Measurements from ENCODE around the gene FPGS. TPM values are rescaled to one million over a fixed set of nuclear protein-coding genes. Genes with fewer than 3 reads are reported as not detected.
A peak's percentile ranks its signal among the peaks of the same experiment; 100 is the strongest.
"Not testable (repeated sequence)": the region's sequence is repeated elsewhere in the genome, so short reads cannot be mapped to it uniquely, and the experiment has no call there.

Gene FPGS
- total and polyA plus RNA-seq, 5 donors from 2014 or later: 40.1 to 64.7 (median 46.8) TPM

DNA sequence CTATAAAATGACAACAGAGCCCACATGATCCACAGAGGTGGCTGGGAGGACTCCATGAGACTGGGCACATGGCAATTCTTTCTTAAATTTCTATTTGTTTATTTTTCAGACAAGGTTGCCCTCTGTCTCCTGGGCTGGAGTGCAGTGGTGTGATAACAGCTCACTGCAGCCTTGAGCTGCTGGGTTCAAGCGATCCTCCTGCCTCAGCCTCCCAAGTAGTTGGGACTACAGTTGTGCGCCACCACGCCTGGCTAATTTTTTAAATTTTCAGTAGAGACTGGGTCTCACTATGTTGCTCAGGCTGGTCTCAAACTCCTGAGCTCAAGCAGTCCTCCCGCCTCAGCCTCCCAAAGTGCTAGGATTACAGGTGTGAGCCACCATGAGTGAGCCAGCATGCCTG lies 42.9 kb downstream of the FPGS start:
- H3K27ac Mint-ChIP-seq; DNase-seq; H3K27me3 ChIP-seq (ENCODE audit: control insufficient read depth, insufficient read depth, low read length); H3K36me3 ChIP-seq (ENCODE audit: control insufficient read depth, insufficient read depth, low read length); H3K27me3 Mint-ChIP-seq; H3K4me3 Mint-ChIP-seq; ATAC-seq (ENCODE audit: low read depth in 2 of 2); H3K4me1 Mint-ChIP-seq; H3K36me3 Mint-ChIP-seq; H3K27ac ChIP-seq (ENCODE audit: insufficient read depth, low read length, poor library complexity, severe bottlenecking); H3K4me1 ChIP-seq (ENCODE audit: control insufficient read depth, insufficient read depth, low read length, poor library complexity, severe bottlenecking); H3K4me3 ChIP-seq (ENCODE audit: low read depth, low read length): not testable (repeated sequence)
- H3K9me3 Mint-ChIP-seq: peaks cover 0 to 15% (median 4%) of the 10 kb centered on the region in 7 donors
- H3K9me3 ChIP-seq (ENCODE audit: control insufficient read depth in 2 of 2, low read length in 2 of 2): peaks cover 4 to 19% of the 10 kb centered on the region in 2 experiments

- Mint-ChIP-seq H3K27me3 (peaks cover 11% of the 10 kb centered on the region), H3K4me3 (no peak overlapping the region), H3K4me1 (no peaks in the 10 kb centered on the region), H3K36me3 (peaks cover 4% of the 10 kb centered on the region), H3K9me3 (peaks cover 0 to 16% (median 5%) of the 10 kb centered on the region in 7 donors), H3K27ac (no peak overlapping the region)
- ATAC-seq (ENCODE audit: low read depth in 2 of 2) (no peak), DNase-seq (no peak)
- Histone ChIP-seq H3K27me3 (ENCODE audit: control insufficient read depth, insufficient read depth, low read length) (no peaks in the 10 kb centered on the region), H3K36me3 (ENCODE audit: control insufficient read depth, insufficient read depth, low read length) (no peaks in the 10 kb centered on the region), H3K27ac (ENCODE audit: insufficient read depth, low read length, poor library complexity, severe bottlenecking) (no peak overlapping the region), H3K9me3 (ENCODE audit: control insufficient read depth in 2 of 2, low read length in 2 of 2) (peaks cover 4 to 19% of the 10 kb centered on the region in 2 experiments), H3K4me3 (ENCODE audit: low read depth, low read length) (no peak overlapping the region), H3K4me1 (ENCODE audit: control insufficient read depth, insufficient read depth, low read length, poor library complexity, severe bottlenecking) (no peaks in the 10 kb centered on the region)
Observed at GRCh38 chr9:127846443-127847177, 43.9 kb downstream of the FPGS start.

GRCh38 chr9:127847178-127847510 lies 44.5 kb downstream of the FPGS start:
- H3K4me3 Mint-ChIP-seq: no peak overlapping the region
- no peak overlapping the region for H3K27ac Mint-ChIP-seq

DNA sequence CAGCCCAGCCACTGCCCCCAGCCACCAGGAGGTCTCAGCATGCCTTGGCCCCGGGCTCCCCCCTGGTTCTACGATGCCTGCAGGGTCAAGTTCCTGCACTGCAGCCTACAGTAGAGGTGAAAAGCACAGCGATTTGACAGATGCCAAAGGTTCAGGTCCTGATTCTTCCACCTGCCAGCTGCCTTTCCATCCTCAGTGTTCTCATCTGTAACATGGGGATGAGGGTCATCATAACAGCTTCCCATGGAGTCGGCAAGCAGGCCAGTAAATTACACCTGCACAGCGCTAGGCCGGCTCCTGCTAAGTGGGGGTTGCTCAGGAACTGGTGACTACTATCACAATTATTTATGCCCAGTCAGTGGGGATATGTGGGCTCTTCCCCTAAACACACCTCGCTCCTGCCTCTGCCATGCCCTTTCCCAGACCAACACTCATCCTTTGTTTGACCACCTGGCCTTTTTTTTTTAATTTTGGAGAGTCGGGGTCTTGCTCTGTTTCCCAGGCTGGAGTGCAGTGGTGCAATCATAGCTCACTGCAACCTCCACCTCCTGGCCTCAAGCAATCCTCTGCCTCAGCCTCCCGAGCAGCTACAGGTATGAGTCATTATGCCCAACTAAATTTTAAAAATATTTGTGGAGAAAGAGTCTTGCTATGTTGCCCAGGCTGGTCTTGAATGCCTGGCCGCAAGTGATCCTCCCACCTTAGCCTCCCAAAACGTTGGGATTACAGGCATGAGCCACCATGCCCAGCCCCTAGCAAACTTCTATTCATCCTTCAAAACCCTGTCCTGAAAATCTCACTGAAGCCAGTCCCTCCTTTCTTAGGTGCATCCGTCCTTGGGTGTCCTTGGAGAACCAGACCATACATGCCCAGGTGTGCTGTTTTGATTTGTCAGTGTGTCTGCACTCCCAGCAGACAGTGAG lies 45.4 kb downstream of the FPGS start:
- DNase-seq (no peak), ATAC-seq (ENCODE audit: low read depth in 2 of 2) (no peak)
- no peak overlapping the region for H3K27ac ChIP-seq (ENCODE audit: insufficient read depth, low read length, poor library complexity, severe bottlenecking)
- H3K36me3 Mint-ChIP-seq: peaks cover 4% of the 10 kb centered on the region
- no peak overlapping the region for H3K4me3 ChIP-seq (ENCODE audit: low read depth, low read length)
- no peaks in the 10 kb centered on the region for H3K36me3 ChIP-seq (ENCODE audit: control insufficient read depth, insufficient read depth, low read length)
- H3K4me1 ChIP-seq (ENCODE audit: control insufficient read depth, insufficient read depth, low read length, poor library complexity, severe bottlenecking): no peaks in the 10 kb centered on the region
- peaks cover 4 to 19% of the 10 kb centered on the region in 2 experiments for H3K9me3 ChIP-seq (ENCODE audit: control insufficient read depth in 2 of 2, low read length in 2 of 2)
- H3K4me1 Mint-ChIP-seq: peaks cover 0 to 6% (median 1%) of the 10 kb centered on the region in 4 donors
- no peaks in the 10 kb centered on the region for H3K27me3 ChIP-seq (ENCODE audit: control insufficient read depth, insufficient read depth, low read length)
- H3K4me3 Mint-ChIP-seq: no peak overlapping the region
- no peak overlapping the region for H3K27ac Mint-ChIP-seq
- H3K9me3 Mint-ChIP-seq: peaks cover 0 to 16% (median 5%) of the 10 kb centered on the region in 7 donors
- H3K27me3 Mint-ChIP-seq: peaks cover 11% of the 10 kb centered on the region

More at GRCh38 chr9:127847178-127847510, 44.5 kb downstream of the FPGS start:
- Histone ChIP-seq H3K4me1 (ENCODE audit: control insufficient read depth, insufficient read depth, low read length, poor library complexity, severe bottlenecking) (no peaks in the 10 kb centered on the region), H3K36me3 (ENCODE audit: control insufficient read depth, insufficient read depth, low read length) (no peaks in the 10 kb centered on the region), H3K27ac (ENCODE audit: insufficient read depth, low read length, poor library complexity, severe bottlenecking) (no peak overlapping the region), H3K9me3 (ENCODE audit: control insufficient read depth in 2 of 2, low read length in 2 of 2) (peaks cover 4 to 19% of the 10 kb centered on the region in 2 experiments), H3K27me3 (ENCODE audit: control insufficient read depth, insufficient read depth, low read length) (no peaks in the 10 kb centered on the region), H3K4me3 (ENCODE audit: low read depth, low read length) (no peak overlapping the region)
- Mint-ChIP-seq H3K27me3 (peaks cover 11% of the 10 kb centered on the region), H3K9me3 (peaks cover 0 to 16% (median 5%) of the 10 kb centered on the region in 7 donors), H3K36me3 (peaks cover 4% of the 10 kb centered on the region), H3K4me1 (peaks cover 0 to 2% (median 0%) of the 10 kb centered on the region in 4 donors)
- no peak for ATAC-seq (ENCODE audit: low read depth in 2 of 2)
- DNase-seq: no peak

GRCh38 chr9:127848756-127849504 lies 46.2 kb downstream of the FPGS start:
- H3K4me3 ChIP-seq (ENCODE audit: low read depth, low read length): no peak overlapping the region
- no peaks in the 10 kb centered on the region for H3K36me3 ChIP-seq (ENCODE audit: control insufficient read depth, insufficient read depth, low read length)
- ATAC-seq (ENCODE audit: low read depth in 2 of 2) (no peak), DNase-seq (no peak)
- peaks cover 4% of the 10 kb centered on the region for H3K36me3 Mint-ChIP-seq
- no peaks in the 10 kb centered on the region for H3K27me3 ChIP-seq (ENCODE audit: control insufficient read depth, insufficient read depth, low read length)
- no peak overlapping the region for H3K4me3 Mint-ChIP-seq
- no peak overlapping the region for H3K27ac ChIP-seq (ENCODE audit: insufficient read depth, low read length, poor library complexity, severe bottlenecking)
- H3K27ac Mint-ChIP-seq: peak overlapping the region in 1 of 3 donors; percentile 90
- H3K9me3 Mint-ChIP-seq: peaks cover 0 to 16% (median 5%) of the 10 kb centered on the region in 7 donors
- H3K27me3 Mint-ChIP-seq: peaks cover 11% of the 10 kb centered on the region
- H3K4me1 ChIP-seq (ENCODE audit: control insufficient read depth, insufficient read depth, low read length, poor library complexity, severe bottlenecking): no peaks in the 10 kb centered on the region
- H3K4me1 Mint-ChIP-seq: peaks cover 0 to 8% (median 1%) of the 10 kb centered on the region in 4 donors
- H3K9me3 ChIP-seq (ENCODE audit: control insufficient read depth in 2 of 2, low read length in 2 of 2): peaks cover 4 to 19% of the 10 kb centered on the region in 2 experiments

- Mint-ChIP-seq H3K4me3 (no peak overlapping the region), H3K27ac (peak overlapping the region in 1 of 3 donors; percentile 28), H3K9me3 (peaks cover 0 to 16% (median 5%) of the 10 kb centered on the region in 7 donors), H3K36me3 (peaks cover 4% of the 10 kb centered on the region), H3K4me1 (peaks cover 0 to 11% (median 1%) of the 10 kb centered on the region in 4 donors), H3K27me3 (peaks cover 11% of the 10 kb centered on the region)
- H3K4me1 ChIP-seq (ENCODE audit: control insufficient read depth, insufficient read depth, low read length, poor library complexity, severe bottlenecking): peaks cover 4% of the 10 kb centered on the region
- no peak for DNase-seq
- no peak overlapping the region for H3K27ac ChIP-seq (ENCODE audit: insufficient read depth, low read length, poor library complexity, severe bottlenecking)
- no peak for ATAC-seq (ENCODE audit: low read depth in 2 of 2)
- no peaks in the 10 kb centered on the region for H3K36me3 ChIP-seq (ENCODE audit: control insufficient read depth, insufficient read depth, low read length)
- H3K9me3 ChIP-seq (ENCODE audit: control insufficient read depth in 2 of 2, low read length in 2 of 2): peaks cover 4 to 19% of the 10 kb centered on the region in 2 experiments
- no peaks in the 10 kb centered on the region for H3K27me3 ChIP-seq (ENCODE audit: control insufficient read depth, insufficient read depth, low read length)
- no peak overlapping the region for H3K4me3 ChIP-seq (ENCODE audit: low read depth, low read length)
Observed at GRCh38 chr9:127850286-127850830, 47.7 kb downstream of the FPGS start.

- H3K4me1 Mint-ChIP-seq: peaks cover 0 to 11% (median 1%) of the 10 kb centered on the region in 4 donors
- H3K9me3 ChIP-seq (ENCODE audit: control insufficient read depth in 2 of 2, low read length in 2 of 2): peaks cover 4 to 19% of the 10 kb centered on the region in 2 experiments
- H3K4me1 ChIP-seq (ENCODE audit: control insufficient read depth, insufficient read depth, low read length, poor library complexity, severe bottlenecking): peaks cover 4% of the 10 kb centered on the region
- peak overlapping the region in 2 of 4 donors; percentile 27 to 41 for H3K4me3 Mint-ChIP-seq
- no peak overlapping the region for H3K4me3 ChIP-seq (ENCODE audit: low read depth, low read length)
- H3K36me3 Mint-ChIP-seq: peaks cover 4% of the 10 kb centered on the region
- H3K27me3 ChIP-seq (ENCODE audit: control insufficient read depth, insufficient read depth, low read length): no peaks in the 10 kb centered on the region
- no peak for ATAC-seq (ENCODE audit: low read depth in 2 of 2)
- H3K27ac ChIP-seq (ENCODE audit: insufficient read depth, low read length, poor library complexity, severe bottlenecking): no peak overlapping the region
- no peaks in the 10 kb centered on the region for H3K36me3 ChIP-seq (ENCODE audit: control insufficient read depth, insufficient read depth, low read length)
- no peak for DNase-seq
- no peak overlapping the region for H3K27ac Mint-ChIP-seq
- peaks cover 0 to 16% (median 5%) of the 10 kb centered on the region in 7 donors for H3K9me3 Mint-ChIP-seq
- H3K27me3 Mint-ChIP-seq: peaks cover 11% of the 10 kb centered on the region
Observed at GRCh38 chr9:127852829-127853228, 50.1 kb downstream of the FPGS start.

Measured in CD4-positive, CD25-positive, alpha-beta regulatory T cell (primary cell).